ENCODE results near the gene ZDHHC18.

Gene ZDHHC18

GRCh38 chr1:26826261-26827105, at the start of gene ZDHHC18:
Gene ZDHHC18, plus strand, starts transcription at chr1:26826688. Its CDS starts 117 bp downstream, at chr1:26826805.
- in situ Hi-C loops (cut with MboI; ENCODE audit: low sequenced_read_pairs) = no loop called here

- in situ Hi-C loops (cut with MboI; ENCODE audit: low sequenced_read_pairs) = no loop called here
Measured at GRCh38 chr1:26779098-26779668, 47.3 kb upstream of the ZDHHC18 start.

- in situ Hi-C loops (cut with MboI; ENCODE audit: low sequenced_read_pairs) = no loop called here
Measured at GRCh38 chr1:26780344-26780957, 46.0 kb upstream of the ZDHHC18 start.

- in situ Hi-C loops (cut with MboI; ENCODE audit: low sequenced_read_pairs) = no loop called here
Measured at GRCh38 chr1:26781206-26781825, 45.2 kb upstream of the ZDHHC18 start.

- in situ Hi-C loops (cut with MboI; ENCODE audit: low sequenced_read_pairs) = no loop called here
Measured at GRCh38 chr1:26782521-26783212, 43.8 kb upstream of the ZDHHC18 start.

- in situ Hi-C loops (cut with MboI; ENCODE audit: low sequenced_read_pairs) = no loop called here
Measured at GRCh38 chr1:26783646-26784022, 42.9 kb upstream of the ZDHHC18 start.

- in situ Hi-C loops (cut with MboI; ENCODE audit: low sequenced_read_pairs) = no loop called here
Measured at GRCh38 chr1:26784023-26784871, 42.2 kb upstream of the ZDHHC18 start.

GRCh38 chr1:26784886-26785285, 41.6 kb upstream of the ZDHHC18 start:
- in situ Hi-C loops (cut with MboI; ENCODE audit: low sequenced_read_pairs) = no loop called here

- in situ Hi-C loops (cut with MboI; ENCODE audit: low sequenced_read_pairs) = no loop called here
Measured at GRCh38 chr1:26785611-26786436, 40.7 kb upstream of the ZDHHC18 start.

- in situ Hi-C loops (cut with MboI; ENCODE audit: low sequenced_read_pairs) = no loop called here
Measured at GRCh38 chr1:26786437-26787380, 39.8 kb upstream of the ZDHHC18 start.

- in situ Hi-C loops (cut with MboI; ENCODE audit: low sequenced_read_pairs) = no loop called here
Measured at GRCh38 chr1:26787381-26787705, 39.1 kb upstream of the ZDHHC18 start.

- in situ Hi-C loops (cut with MboI; ENCODE audit: low sequenced_read_pairs) = no loop called here
Measured at GRCh38 chr1:26787706-26788514, 38.6 kb upstream of the ZDHHC18 start, which contains the start of gene PIGV. Gene PIGV, plus strand, starts transcription at chr1:26787950. Its CDS starts 2,866 bp downstream, at chr1:26790816.

- in situ Hi-C loops (cut with MboI; ENCODE audit: low sequenced_read_pairs) = no loop called here
Measured at GRCh38 chr1:26788515-26788785, 38.0 kb upstream of the ZDHHC18 start.

- in situ Hi-C loops (cut with MboI; ENCODE audit: low sequenced_read_pairs) = no loop called here
Measured at GRCh38 chr1:26788836-26789611, 37.5 kb upstream of the ZDHHC18 start.

- in situ Hi-C loops (cut with MboI; ENCODE audit: low sequenced_read_pairs) = no loop called here
Measured at GRCh38 chr1:26789612-26789865, 36.9 kb upstream of the ZDHHC18 start.

GRCh38 chr1:26789931-26790330, 36.6 kb upstream of the ZDHHC18 start:
- in situ Hi-C loops (cut with MboI; ENCODE audit: low sequenced_read_pairs) = no loop called here

- in situ Hi-C loops (cut with MboI; ENCODE audit: low sequenced_read_pairs) = no loop called here
Measured at GRCh38 chr1:26790551-26790953, 35.9 kb upstream of the ZDHHC18 start.
